ENCODE results near the gene NELFCD.

GRCh38 chr20:58965270-58966064 lies 15.6 kb upstream of the NELFCD start:
- TF ChIP-seq, protein P1, sequence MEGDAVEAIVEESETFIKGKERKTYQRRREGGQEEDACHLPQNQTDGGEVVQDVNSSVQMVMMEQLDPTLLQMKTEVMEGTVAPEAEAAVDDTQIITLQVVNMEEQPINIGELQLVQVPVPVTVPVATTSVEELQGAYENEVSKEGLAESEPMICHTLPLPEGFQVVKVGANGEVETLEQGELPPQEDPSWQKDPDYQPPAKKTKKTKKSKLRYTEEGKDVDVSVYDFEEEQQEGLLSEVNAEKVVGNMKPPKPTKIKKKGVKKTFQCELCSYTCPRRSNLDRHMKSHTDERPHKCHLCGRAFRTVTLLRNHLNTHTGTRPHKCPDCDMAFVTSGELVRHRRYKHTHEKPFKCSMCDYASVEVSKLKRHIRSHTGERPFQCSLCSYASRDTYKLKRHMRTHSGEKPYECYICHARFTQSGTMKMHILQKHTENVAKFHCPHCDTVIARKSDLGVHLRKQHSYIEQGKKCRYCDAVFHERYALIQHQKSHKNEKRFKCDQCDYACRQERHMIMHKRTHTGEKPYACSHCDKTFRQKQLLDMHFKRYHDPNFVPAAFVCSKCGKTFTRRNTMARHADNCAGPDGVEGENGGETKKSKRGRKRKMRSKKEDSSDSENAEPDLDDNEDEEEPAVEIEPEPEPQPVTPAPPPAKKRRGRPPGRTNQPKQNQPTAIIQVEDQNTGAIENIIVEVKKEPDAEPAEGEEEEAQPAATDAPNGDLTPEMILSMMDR (IDR thresholded peaks at IDR 0.05; ENCODE audit: borderline replicate concordance, extremely low read depth, low read length, poor library complexity, severe bottlenecking): no peak
- no peak for TF ChIP-seq EZH2 (IDR thresholded peaks at IDR 0.05; ENCODE audit: borderline replicate concordance, low read depth, low read length, severe bottlenecking)
